C4-2B (cell line): ENCODE data around the gene CAMK1D.
"Not testable (repeated sequence)": the region's sequence is repeated elsewhere in the genome, so short reads cannot be mapped to it uniquely, and the experiment has no call there.

Experiments used
- H3K27ac ChIP-seq: fragments of 450-650 bp; 2 replicates; pipeline ENCODE4 v1.5.1; 2017
- ZFX ChIP-seq: fragments of 450-650 bp; IDR thresholded peaks from 2 replicates; pipeline ENCODE4 v1.6.1; 2017
- TF ChIP-seq, protein P1 (sequence below): fragments of 450-650 bp; conservative IDR thresholded peaks from 2 replicates; pipeline ENCODE4 v1.5.1; 2017; ENCODE audit warnings: mild to moderate bottlenecking

CAMK1D gene

GRCh38 chr10:12716042-12716441 is 366.7 kb downstream of the CAMK1D start:
- no peak for TF ChIP-seq ZFX
- TF ChIP-seq, protein P1, sequence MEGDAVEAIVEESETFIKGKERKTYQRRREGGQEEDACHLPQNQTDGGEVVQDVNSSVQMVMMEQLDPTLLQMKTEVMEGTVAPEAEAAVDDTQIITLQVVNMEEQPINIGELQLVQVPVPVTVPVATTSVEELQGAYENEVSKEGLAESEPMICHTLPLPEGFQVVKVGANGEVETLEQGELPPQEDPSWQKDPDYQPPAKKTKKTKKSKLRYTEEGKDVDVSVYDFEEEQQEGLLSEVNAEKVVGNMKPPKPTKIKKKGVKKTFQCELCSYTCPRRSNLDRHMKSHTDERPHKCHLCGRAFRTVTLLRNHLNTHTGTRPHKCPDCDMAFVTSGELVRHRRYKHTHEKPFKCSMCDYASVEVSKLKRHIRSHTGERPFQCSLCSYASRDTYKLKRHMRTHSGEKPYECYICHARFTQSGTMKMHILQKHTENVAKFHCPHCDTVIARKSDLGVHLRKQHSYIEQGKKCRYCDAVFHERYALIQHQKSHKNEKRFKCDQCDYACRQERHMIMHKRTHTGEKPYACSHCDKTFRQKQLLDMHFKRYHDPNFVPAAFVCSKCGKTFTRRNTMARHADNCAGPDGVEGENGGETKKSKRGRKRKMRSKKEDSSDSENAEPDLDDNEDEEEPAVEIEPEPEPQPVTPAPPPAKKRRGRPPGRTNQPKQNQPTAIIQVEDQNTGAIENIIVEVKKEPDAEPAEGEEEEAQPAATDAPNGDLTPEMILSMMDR, result no peak

GRCh38 chr10:12717981-12718707 is 368.8 kb downstream of the CAMK1D start:
- H3K27ac ChIP-seq, result no peak overlapping the region
- TF ChIP-seq ZFX, result no peak
- TF ChIP-seq, protein P1, result peak; percentile 63

More at GRCh38 chr10:12716042-12716441, 366.7 kb downstream of the CAMK1D start:
- no peak overlapping the region for H3K27ac ChIP-seq

DNA sequence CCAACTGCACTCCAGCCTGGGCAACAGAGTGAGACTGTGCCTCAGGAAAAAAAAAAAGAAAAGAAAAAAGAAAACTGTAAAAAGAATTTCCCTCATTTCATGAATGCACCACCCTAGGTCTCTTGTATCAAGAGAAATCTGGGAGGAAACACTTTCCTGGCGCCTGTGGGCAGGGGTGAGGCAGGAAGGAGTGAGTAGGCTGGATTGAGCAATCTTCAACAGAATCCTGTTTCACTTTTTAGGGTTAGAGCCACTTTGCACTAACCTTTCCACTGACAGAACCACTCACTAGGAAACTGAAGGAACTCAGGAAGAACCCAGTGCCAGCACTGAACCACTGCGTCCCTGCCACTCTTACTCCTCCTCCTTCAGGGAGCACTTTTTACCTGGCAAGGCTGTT is 370.0 kb downstream of the CAMK1D start:
- H3K27ac ChIP-seq, result no peak overlapping the region
- TF ChIP-seq, protein P1, result no peak
- no peak for TF ChIP-seq ZFX

DNA sequence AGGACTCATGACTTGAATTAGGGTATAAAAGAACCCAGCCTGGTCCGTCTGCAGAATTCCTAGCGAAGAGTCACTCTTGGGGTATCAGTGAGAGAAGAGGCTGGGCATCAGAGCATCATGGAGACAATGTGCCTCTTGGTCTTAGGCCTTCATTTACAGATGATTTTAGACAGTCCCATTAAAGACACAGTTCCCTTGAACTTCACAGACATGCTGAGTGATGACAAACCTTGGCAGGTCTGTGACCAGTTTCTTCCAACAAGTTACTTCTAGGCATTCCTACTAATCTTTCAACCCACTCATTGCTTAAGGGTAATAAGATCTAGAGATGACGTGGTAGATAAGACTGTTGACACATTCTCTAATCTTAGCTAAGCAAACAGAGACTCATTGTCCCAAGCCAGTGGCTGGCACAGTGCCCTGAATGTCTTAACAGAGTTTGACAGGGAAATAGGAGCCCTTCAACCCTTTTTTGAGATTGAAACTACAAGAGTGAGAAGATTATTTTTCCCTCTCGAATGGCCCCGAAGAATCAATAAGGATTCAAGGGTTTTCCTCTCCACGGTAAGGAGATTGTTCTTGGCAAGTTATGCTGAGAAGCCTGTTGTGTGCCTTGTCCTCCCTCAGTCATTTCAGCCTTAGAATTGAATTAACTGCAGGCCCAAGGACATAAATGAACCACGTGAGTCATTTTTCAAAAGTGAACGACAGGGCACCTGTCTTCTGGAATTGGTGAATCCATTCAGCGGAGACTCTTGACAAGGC is 371.1 kb downstream of the CAMK1D start:
- TF ChIP-seq, protein P1, result no peak
- TF ChIP-seq ZFX, result no peak
- peak overlapping the region; percentile 67; the same call in 1 of the 2 replicates for H3K27ac ChIP-seq

DNA sequence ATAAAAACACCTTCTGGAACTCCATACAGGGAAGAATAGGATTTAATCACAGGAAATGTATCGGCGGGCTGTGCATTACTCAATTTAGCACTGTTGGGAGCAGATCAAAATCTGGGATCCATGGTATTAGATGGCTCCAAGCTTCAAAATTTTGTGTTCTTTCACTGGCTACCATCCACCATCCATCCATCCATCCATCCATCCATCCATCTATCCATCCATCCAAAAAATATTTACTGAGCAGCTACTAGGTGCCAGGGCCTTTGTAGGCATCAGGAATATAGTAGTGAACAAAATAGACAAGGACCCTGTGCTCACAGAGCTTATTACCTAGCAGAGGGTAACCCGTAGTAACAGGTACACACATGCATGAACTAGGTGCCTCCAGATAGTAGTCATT is 372.0 kb downstream of the CAMK1D start:
- TF ChIP-seq, protein P1, result no peak
- TF ChIP-seq ZFX, result no peak
- no peak overlapping the region; the same call in 1 of the 2 replicates for H3K27ac ChIP-seq

DNA sequence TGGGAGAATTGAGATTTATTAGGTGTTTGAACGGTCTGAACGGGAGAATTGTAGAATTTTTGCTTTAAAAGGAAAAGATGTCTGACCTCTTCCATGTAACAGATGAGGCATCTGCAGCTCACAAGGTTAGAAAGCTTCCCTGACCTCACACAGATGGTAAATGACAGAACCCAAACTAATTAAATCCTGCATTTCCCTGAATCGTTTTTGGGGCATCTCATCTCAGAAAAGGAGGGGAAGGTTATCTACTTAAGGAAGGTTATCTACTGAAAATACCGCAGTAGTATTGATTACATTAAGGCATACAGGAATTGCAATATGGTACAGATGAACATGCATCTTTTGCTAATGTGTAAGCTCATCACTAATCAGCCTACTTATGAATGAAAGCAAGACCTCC is 373.9 kb downstream of the CAMK1D start:
- no peak overlapping the region for H3K27ac ChIP-seq
- TF ChIP-seq ZFX, result no peak
- TF ChIP-seq, protein P1, result no peak

DNA sequence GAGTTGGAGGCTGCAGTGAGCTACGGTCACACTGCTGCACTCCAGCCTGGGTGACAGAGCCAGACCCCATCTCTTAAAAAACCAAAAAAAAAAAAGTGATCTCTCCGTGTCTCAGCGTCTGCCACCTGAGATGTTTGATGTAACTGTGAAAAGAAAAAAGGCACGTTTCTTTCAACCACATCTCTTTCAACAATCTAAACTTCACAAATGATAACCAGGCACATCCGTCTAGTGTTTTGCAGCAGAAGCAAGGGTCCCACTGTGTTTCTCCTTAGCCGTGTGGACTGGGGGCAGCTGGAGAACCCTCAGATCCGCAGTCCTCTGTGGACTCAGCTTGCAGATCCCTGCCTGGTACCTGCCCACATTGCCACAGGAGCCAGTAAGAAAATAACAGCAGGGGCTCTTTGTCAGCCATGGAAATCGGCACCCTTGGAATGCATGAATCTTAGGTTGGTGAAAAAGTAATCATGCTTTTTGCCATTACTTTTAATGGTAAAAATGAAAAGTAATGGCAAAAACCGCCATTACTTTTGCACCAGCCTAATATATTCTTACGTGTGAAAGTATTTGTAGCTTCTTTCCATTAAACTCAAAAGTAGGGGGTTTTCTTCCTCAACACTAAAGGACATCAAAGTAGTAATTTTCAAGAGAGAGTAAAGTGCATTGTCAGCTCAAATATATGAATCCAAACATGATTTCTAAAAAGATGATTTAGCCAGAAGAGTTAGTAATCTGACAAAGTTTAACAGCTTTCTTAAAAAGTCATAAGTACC is 375.6 kb downstream of the CAMK1D start:
- H3K27ac ChIP-seq, result no peak overlapping the region
- no peak for TF ChIP-seq ZFX
- TF ChIP-seq, protein P1, result no peak

DNA sequence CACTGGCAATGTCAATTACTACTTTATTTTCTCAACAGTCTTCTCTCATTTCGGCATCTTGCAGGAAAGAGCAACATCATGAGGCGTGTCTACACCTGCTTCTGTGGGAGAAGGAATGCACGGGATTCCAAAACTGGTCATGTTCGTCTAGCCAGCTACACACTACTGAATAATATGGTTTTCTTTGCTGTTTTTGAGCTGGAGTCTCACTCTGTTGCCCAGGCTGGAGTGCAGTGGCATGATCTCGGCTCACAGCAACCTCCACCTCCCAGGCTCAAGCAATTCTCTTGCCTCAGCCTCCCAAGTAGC is 376.2 kb downstream of the CAMK1D start:
- H3K27ac ChIP-seq, result not testable (repeated sequence)
